NCI-H128 (cell line): ENCODE results near the gene ZMYM2.

Source experiments
- DNase-seq: peaks from one replicate; lab custom pipeline; 2025; ENCODE audit not compliant: unreplicated experiment; lab: John Stamatoyannopoulos, UW

ZMYM2 gene

GRCh38 chr13:20131057-20131832 is 172.7 kb downstream of the ZMYM2 start:
- DNase-seq = no peak

- DNase-seq = no peak
Measured at GRCh38 chr13:20132052-20132634, 173.6 kb downstream of the ZMYM2 start.

- DNase-seq = no peak
Measured at GRCh38 chr13:20134732-20135131, 176.2 kb downstream of the ZMYM2 start.

- DNase-seq = no peak
Measured at GRCh38 chr13:20136781-20137703, 178.5 kb downstream of the ZMYM2 start.

GRCh38 chr13:20137875-20138274 is 179.3 kb downstream of the ZMYM2 start:
- DNase-seq = no peak

GRCh38 chr13:20140487-20140886 is 182.0 kb downstream of the ZMYM2 start:
- no peak for DNase-seq
